GM12865 (cell line): ENCODE results near the gene FHIT.
"Not testable (repeated sequence)": the region's sequence is repeated elsewhere in the genome, so short reads cannot be mapped to it uniquely, and the experiment has no call there.

ENCODE experiments used
- DNase-seq: peaks from one replicate; pipeline ENCODE4 v3.0.0; 2010; ENCODE audit warnings: low read depth
- H3K4me3 ChIP-seq: 2 replicates; pipeline ENCODE4 v1.5.1; 2011; ENCODE audit warnings: mild to moderate bottlenecking, low read depth, low read length, control low read depth
- CTCF ChIP-seq: IDR thresholded peaks from 2 replicates; pipeline ENCODE4 v1.5.1; 2011; ENCODE audit warnings: low read length, control low read depth, low read depth, inconsistent platforms; ENCODE audit not compliant: insufficient read depth; ENCODE audit errors: missing control alignments

Gene FHIT

GRCh38 chr3:59935025-59935424 is 1316.2 kb downstream of the FHIT start:
- no peak for TF ChIP-seq CTCF
- H3K4me3 ChIP-seq = no peak overlapping the region
- peak; percentile 75 for DNase-seq

GRCh38 chr3:59934560-59934959 is 1316.7 kb downstream of the FHIT start:
- peak; percentile 40 for DNase-seq
- H3K4me3 ChIP-seq = not testable (repeated sequence)

- H3K4me3 ChIP-seq = no peak overlapping the region
- no peak for TF ChIP-seq CTCF
- no peak for DNase-seq
Observed at GRCh38 chr3:59930170-59930569, 1321.1 kb downstream of the FHIT start.

- DNase-seq = no peak
- TF ChIP-seq CTCF = no peak
- no peak overlapping the region for H3K4me3 ChIP-seq
Observed at GRCh38 chr3:59927056-59927455, 1324.2 kb downstream of the FHIT start.

GRCh38 chr3:59925946-59926345 is 1325.3 kb downstream of the FHIT start:
- no peak for TF ChIP-seq CTCF
- H3K4me3 ChIP-seq = no peak overlapping the region
- no peak for DNase-seq

- no peak overlapping the region for H3K4me3 ChIP-seq
- no peak for TF ChIP-seq CTCF
- DNase-seq = no peak
Observed at GRCh38 chr3:59922192-59922591, 1329.1 kb downstream of the FHIT start.

- no peak overlapping the region for H3K4me3 ChIP-seq
- TF ChIP-seq CTCF = no peak
- DNase-seq = no peak
Observed at GRCh38 chr3:59920822-59921221, 1330.4 kb downstream of the FHIT start.

- no peak overlapping the region for H3K4me3 ChIP-seq
- no peak for TF ChIP-seq CTCF
- DNase-seq = no peak
Observed at GRCh38 chr3:59919586-59919985, 1331.7 kb downstream of the FHIT start.
